Left lung (tissue), 10 donors: ENCODE measurements around the gene KLC1. TPM values are rescaled to one million over a fixed set of nuclear protein-coding genes. Genes with fewer than 3 reads are reported as not detected.

Source experiments
- ATAC-seq: fragments of 200-7000 bp; cut with Tn5 transposase; one replicate; pipeline ENCODE4 v1.9.1; 2020; ENCODE audit warnings: moderate library complexity
- DNase-seq, 4 donors: peaks; one replicate each; pipeline ENCODE4 v3.0.0-alpha.2; 2013 to 2020
- H3K27ac ChIP-seq, 2 donors: fragments of 200-600 bp; sonication (generic) in 1 of 2; one replicate each; pipeline versions ENCODE4 v1.5.0 to v1.8.0; 2020 to 2021
- H3K27me3 ChIP-seq, 2 donors: fragments of 200-600 bp; sonication (generic) in 1 of 2; one replicate each; pipeline versions ENCODE4 v1.5.0 to v1.8.0; 2020 to 2021
- H3K36me3 ChIP-seq, 2 donors: fragments of 200-600 bp; sonication (generic) in 1 of 2; one replicate each; pipeline versions ENCODE4 v1.5.0 to v1.8.0; 2020 to 2021
- H3K4me1 ChIP-seq, 2 donors: fragments of 200-600 bp; one replicate each; pipeline ENCODE4 v1.8.0; 2021
- H3K4me3 ChIP-seq, 2 donors: fragments of 200-600 bp; sonication (generic) in 1 of 2; one replicate each; pipeline versions ENCODE4 v1.5.0 to v1.8.0; 2020 to 2021; ENCODE audit warnings: mild to moderate bottlenecking in 1 of 2
- H3K9me3 ChIP-seq, 2 donors: fragments of 200-600 bp; sonication (generic) in 1 of 2; one replicate each; pipeline versions ENCODE4 v1.5.0 to v1.8.0; 2020 to 2021
- intact Hi-C, 2 donors: fragments of 100-400 bp; cut with DNase I; formaldehyde crosslinking; loops; one replicate each; pipeline versions ENCODE4 v1.11.2 to v1.14.2; 2022
- polyA plus RNA-seq, 6 donors: library from polyadenylated mRNA; unstranded; fragments of 120-200 nt; gene quantifications; one replicate each; pipeline ENCODE4 v1.2.1, GENCODE V29; 2013; ENCODE audit not compliant: insufficient read length in 6 of 6
- total RNA-seq, 2 donors: library from RNA; stranded (reverse); fragmentation: NEBNext Ultra II Directional; extraction: Animal tissue kit (Norgen Biotek cat#: 25700); gene quantifications; one replicate each; pipeline ENCODE4 v1.2.1, GENCODE V29; 2021
- TF ChIP-seq, protein P1 (sequence below), 2 donors: fragments of 200-600 bp; sonication (generic) in 1 of 2; IDR thresholded peaks; one replicate each; pipeline versions ENCODE4 v1.5.0 to v1.8.0; 2021; ENCODE audit warnings: antibody characterized with exemption in 2 of 2
- donor health status: DM: no; HTN: yes; CAD: no.
- donor health status: DM: no; HTN: no; CAD: no.

The KLC1 gene
- total and polyA plus RNA-seq, 8 donors = 126 to 185 (median 156) TPM

DNA sequence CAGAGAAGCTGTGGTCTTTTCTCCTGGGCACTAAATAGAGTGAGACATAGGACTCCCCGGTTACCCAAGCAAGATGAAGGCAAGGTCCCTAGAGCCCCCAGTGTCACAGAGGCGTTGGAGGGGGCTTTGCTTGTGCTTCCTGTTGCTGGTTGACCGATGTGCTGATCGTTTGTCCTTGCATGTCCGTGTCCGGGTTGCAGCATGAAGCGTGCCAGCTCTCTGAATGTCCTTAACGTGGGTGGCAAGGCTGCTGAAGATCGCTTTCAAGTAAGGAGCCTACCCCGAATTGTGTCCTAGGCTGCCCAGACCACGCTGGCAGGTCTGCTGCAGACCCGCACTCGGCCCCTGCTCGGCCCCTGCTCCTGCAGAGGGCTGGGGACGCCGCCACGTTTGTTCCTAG is 63.1 kb downstream of the KLC1 start:
- H3K4me1 ChIP-seq = peaks cover 2 to 22% of the 10 kb centered on the region in 2 donors
- no peak for ATAC-seq
- TF ChIP-seq, protein P1, sequence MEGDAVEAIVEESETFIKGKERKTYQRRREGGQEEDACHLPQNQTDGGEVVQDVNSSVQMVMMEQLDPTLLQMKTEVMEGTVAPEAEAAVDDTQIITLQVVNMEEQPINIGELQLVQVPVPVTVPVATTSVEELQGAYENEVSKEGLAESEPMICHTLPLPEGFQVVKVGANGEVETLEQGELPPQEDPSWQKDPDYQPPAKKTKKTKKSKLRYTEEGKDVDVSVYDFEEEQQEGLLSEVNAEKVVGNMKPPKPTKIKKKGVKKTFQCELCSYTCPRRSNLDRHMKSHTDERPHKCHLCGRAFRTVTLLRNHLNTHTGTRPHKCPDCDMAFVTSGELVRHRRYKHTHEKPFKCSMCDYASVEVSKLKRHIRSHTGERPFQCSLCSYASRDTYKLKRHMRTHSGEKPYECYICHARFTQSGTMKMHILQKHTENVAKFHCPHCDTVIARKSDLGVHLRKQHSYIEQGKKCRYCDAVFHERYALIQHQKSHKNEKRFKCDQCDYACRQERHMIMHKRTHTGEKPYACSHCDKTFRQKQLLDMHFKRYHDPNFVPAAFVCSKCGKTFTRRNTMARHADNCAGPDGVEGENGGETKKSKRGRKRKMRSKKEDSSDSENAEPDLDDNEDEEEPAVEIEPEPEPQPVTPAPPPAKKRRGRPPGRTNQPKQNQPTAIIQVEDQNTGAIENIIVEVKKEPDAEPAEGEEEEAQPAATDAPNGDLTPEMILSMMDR (IDR thresholded peaks at IDR 0.05) = no peak
- no peaks in the 10 kb centered on the region for H3K27me3 ChIP-seq
- H3K4me3 ChIP-seq = no peak overlapping the region
- intact Hi-C loops = loop anchor here in 1 of 2 donors (10.0 kb wide), 1 partner anchor 117 kb away; no protein-coding TSS in a partner anchor
- H3K27ac ChIP-seq = no peak overlapping the region
- H3K36me3 ChIP-seq = peaks cover 0 to 86% of the 10 kb centered on the region in 2 donors
- no peak for DNase-seq
- H3K9me3 ChIP-seq = no peaks in the 10 kb centered on the region

DNA sequence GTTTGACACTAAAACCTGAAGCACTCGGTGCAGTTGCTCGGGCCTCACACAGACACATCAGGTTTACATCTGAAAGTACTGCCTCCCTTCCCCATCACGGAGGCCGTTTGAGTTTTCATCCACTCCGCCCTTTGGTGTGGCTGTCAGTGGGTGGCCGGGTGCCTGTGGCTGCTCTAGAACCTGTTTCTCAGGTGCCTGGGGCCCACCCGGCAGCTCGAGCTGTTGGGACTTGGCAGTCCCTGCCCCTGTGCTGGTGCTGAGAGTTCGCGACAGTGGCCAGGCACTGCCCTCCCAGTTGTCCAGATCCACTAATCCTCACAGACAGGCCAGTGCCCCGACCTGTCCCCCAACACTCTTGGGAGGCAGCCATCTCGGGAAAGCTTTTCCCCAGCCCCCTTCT is 63.9 kb downstream of the KLC1 start:
- Histone ChIP-seq H3K27ac (no peak overlapping the region), H3K27me3 (no peaks in the 10 kb centered on the region), H3K36me3 (peaks cover 0 to 86% of the 10 kb centered on the region in 2 donors), H3K9me3 (no peaks in the 10 kb centered on the region), H3K4me1 (peaks cover 2 to 29% of the 10 kb centered on the region in 2 donors), H3K4me3 (no peak overlapping the region)
- TF ChIP-seq, protein P1 (IDR thresholded peaks at IDR 0.05) = no peak
- DNase-seq (peak in 1 of 4 donors; percentile 77), ATAC-seq (no peak)
- intact Hi-C loops = loop anchor here in 1 of 2 donors (10.0 kb wide), 1 partner anchor 118 kb away; no protein-coding TSS in a partner anchor

DNA sequence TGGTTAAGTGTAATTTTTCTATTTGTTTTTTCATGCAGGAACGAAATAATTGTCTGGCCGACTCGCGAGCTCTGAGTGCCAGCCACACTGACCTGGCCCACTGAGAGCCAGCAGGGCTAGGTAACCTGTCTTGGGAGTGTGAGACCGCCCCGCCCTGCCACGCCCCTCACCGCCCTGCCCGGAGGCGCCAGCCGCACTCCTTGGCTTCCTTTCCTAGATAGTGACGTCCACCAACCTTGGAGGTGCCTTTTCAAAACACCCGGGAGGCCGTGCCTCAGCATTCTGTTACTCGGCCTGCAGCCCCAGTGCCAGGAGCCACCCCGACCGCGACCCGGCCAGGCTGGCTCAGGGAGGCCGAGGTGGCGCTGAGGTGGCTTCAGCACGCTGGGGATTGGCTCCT is 64.5 kb downstream of the KLC1 start:
- intact Hi-C loops = loop anchor here in 1 of 2 donors (10.0 kb wide), 1 partner anchor 119 kb away; no protein-coding TSS in a partner anchor
- no peak overlapping the region for H3K27ac ChIP-seq
- H3K9me3 ChIP-seq = no peaks in the 10 kb centered on the region
- TF ChIP-seq, protein P1 (IDR thresholded peaks at IDR 0.05) = no peak
- peaks cover 2 to 36% of the 10 kb centered on the region in 2 donors for H3K4me1 ChIP-seq
- no peak overlapping the region for H3K4me3 ChIP-seq
- DNase-seq (peak in 2 of 4 donors; percentile 83), ATAC-seq (peak; percentile 91)
- peaks cover 0 to 86% of the 10 kb centered on the region in 2 donors for H3K36me3 ChIP-seq
- no peaks in the 10 kb centered on the region for H3K27me3 ChIP-seq

DNA sequence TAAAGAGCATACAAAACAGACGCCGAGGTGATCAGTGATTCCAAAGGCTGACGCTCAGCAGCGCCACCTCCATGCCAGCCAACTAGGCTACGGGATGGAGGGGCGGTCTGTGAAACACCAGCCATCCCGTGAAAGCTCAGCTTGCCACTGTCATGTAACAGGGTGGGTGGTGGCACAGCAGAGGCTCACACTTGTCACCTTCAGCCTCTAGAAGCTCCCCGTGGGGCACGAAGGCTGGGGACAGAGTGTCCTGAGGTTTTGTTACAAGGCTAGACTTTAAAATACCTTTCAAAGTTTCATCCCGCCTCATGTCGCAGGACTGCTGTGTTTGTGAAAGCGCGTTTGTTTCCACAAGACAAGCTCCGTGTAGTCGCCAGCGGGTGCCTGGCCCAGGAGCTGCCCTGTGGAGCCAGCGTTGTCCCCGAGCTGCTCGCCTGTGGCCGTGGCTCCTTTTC is 65.6 kb downstream of the KLC1 start:
- H3K36me3 ChIP-seq = peaks cover 0 to 86% of the 10 kb centered on the region in 2 donors
- H3K27ac ChIP-seq = no peak overlapping the region
- ATAC-seq (no peak), DNase-seq (no peak)
- TF ChIP-seq, protein P1 (IDR thresholded peaks at IDR 0.05) = no peak
- H3K9me3 ChIP-seq = no peaks in the 10 kb centered on the region
- no peak overlapping the region for H3K4me3 ChIP-seq
- intact Hi-C loops = loop anchor here in 1 of 2 donors (10.0 kb wide), 1 partner anchor 120 kb away; no protein-coding TSS in a partner anchor
- H3K27me3 ChIP-seq = no peaks in the 10 kb centered on the region
- H3K4me1 ChIP-seq = peaks cover 2 to 42% of the 10 kb centered on the region in 2 donors

DNA sequence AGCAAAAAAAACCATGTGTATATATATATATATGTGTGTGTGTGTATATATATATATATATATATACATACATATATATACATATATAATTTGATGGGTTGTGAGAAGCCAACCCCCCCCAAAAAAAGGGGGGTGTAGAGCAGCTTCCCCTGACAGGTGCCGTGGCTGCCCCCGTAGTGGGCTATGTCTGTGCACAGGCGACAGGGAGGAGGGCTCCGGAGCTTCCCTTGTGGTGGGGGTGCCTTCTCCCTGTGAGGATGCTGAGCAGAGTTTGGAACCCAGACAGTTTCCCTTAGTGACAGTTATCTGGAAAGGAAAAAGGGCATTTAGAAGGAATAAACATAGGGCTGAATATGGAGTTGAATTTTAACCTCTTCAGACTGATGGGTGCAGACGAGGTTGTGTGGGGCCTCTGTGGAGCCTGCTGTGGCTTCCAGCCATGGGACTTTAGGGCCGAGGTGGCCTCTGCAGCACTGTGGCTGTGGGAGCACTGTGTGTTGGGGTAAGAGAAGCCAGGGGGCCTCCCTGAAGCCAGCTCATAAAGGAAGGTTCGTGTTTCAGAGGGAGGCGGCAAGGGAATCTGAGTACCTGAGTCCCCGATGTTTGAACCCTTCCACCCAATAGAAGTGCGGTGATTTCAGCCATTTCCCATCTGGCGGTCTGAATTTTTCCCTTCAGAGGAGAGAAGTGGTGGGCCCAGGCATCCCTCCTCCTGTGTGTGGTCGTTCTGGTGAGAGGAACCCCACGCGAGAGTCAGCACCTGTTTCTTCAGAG is 66.5 kb downstream of the KLC1 start:
- Histone ChIP-seq H3K4me3 (no peak overlapping the region), H3K4me1 (peaks cover 2 to 42% of the 10 kb centered on the region in 2 donors), H3K27ac (no peak overlapping the region), H3K9me3 (no peaks in the 10 kb centered on the region), H3K27me3 (no peaks in the 10 kb centered on the region), H3K36me3 (peaks cover 0 to 90% of the 10 kb centered on the region in 2 donors)
- no peak for DNase-seq
- intact Hi-C loops = loop anchor here in 1 of 2 donors (10.0 kb wide), 1 partner anchor 121 kb away; no protein-coding TSS in a partner anchor
- TF ChIP-seq, protein P1 (IDR thresholded peaks at IDR 0.05) = no peak
- no peak for ATAC-seq
